ENCODE data around the gene DUSP9. TPM values are rescaled to one million over a fixed set of nuclear protein-coding genes. Genes with fewer than 3 reads are reported as not detected.

The DUSP9 gene
- total and polyA plus RNA-seq, 10 of the 15 experiments (the other 5 are each of a cell fraction or from before 2014, with no cell fraction given), result 0.10 TPM; not detected in 9

- no peak overlapping the region for H2AFZ ChIP-seq (ENCODE audit: control insufficient read depth, low read depth, low read length)
- no peak overlapping the region for H3K4me2 ChIP-seq (ENCODE audit: control insufficient read depth, insufficient read depth)
- peaks cover 0 to 2% of the 10 kb centered on the region in 2 experiments; a peak in 3 of 4 replicates for H3K27me3 ChIP-seq (replicated peaks in 1 of 2; ENCODE audit: control insufficient read depth in 2 of 2, insufficient read depth in 2 of 2, low read length in 1 of 2)
- H3K9ac ChIP-seq (ENCODE audit: control insufficient read depth, insufficient read depth, low read length), result no peak overlapping the region
- WGBS (ENCODE audit: insufficient coverage, insufficient replicate concordance, low lambda C conversion rate, missing lambda C conversion rate), result 10% methylated on average over 5 of the region's 5 CpGs
- ATAC-seq (no peak), FAIRE-seq (no peak), DNase-seq (ENCODE audit: low read depth, low spot score) (no peak)
- no peak overlapping the region for H3K27ac ChIP-seq (ENCODE audit: control insufficient read depth, insufficient read depth)
- H3K4me3 ChIP-seq, result no peak overlapping the region
- in situ Hi-C loops (cut with MboI), result no loop called here
- ChIA-PET SMC1A (ENCODE audit: uncharacterized antibody, unreplicated experiment) (no interaction called here), CTCF (interaction anchor here (0.6 kb wide), 1 partner anchor 10 kb away, joined by 3 read pairs; no protein-coding TSS in a partner anchor), RAD21 (ENCODE audit: unreplicated experiment) (no interaction called here), POLR2A (no interaction called here)
- no peaks in the 10 kb centered on the region for H3K4me1 ChIP-seq (ENCODE audit: control insufficient read depth, insufficient read depth, low read length)
- BruUV-seq (replicated peaks), result no TSS peak
- TF ChIP-seq ZBTB33 (IDR thresholded peaks at IDR 0.05) (no peak), SMC3 (IDR thresholded peaks at IDR 0.05; ENCODE audit: borderline replicate concordance, low read length) (no peak), ZNF207 (IDR thresholded peaks at IDR 0.05; ENCODE audit: borderline replicate concordance) (no peak), NKRF (conservative IDR thresholded peaks at IDR 0.05) (no peak), ZBTB11 (CRISPR knock-in tag; IDR thresholded peaks at IDR 0.05) (no peak), SMAD1 (IDR thresholded peaks at IDR 0.05; ENCODE audit: low read depth, partially characterized antibody) (no peak), DPF2 (IDR thresholded peaks at IDR 0.05) (no peak), MEF2B (IDR thresholded peaks at IDR 0.05; ENCODE audit: partially characterized antibody, poor library complexity, severe bottlenecking) (no peak), SIN3A (IDR thresholded peaks at IDR 0.05; ENCODE audit: low read depth, low read length) (no peak), RAD21 (IDR thresholded peaks at IDR 0.05; ENCODE audit: insufficient read depth, low read depth, low read length) (no peak), ZBED1 (IDR thresholded peaks at IDR 0.05; ENCODE audit: borderline replicate concordance) (no peak), CHD4 (IDR thresholded peaks at IDR 0.05) (no peak), YBX1 (IDR thresholded peaks at IDR 0.05) (no peak), FOS (IDR thresholded peaks at IDR 0.05; ENCODE audit: borderline replicate concordance, extremely low read depth, insufficient read length) (no peak), SPI1 (IDR thresholded peaks at IDR 0.05; ENCODE audit: borderline replicate concordance, insufficient read depth, low read depth, low read length) (no peak)
- intact Hi-C loops (cut with micrococcal nuclease; ENCODE audit: unreplicated experiment), result no loop called here
- no peaks in the 10 kb centered on the region; the same call in 2 of the 3 replicates for H3K9me3 ChIP-seq (replicated peaks; ENCODE audit: control insufficient read depth, insufficient read depth, low read length)
- no peaks in the 10 kb centered on the region for H3K36me3 ChIP-seq (ENCODE audit: control insufficient read depth in 2 of 2, insufficient read depth in 2 of 2, low read length in 1 of 2)
- H4K20me1 ChIP-seq (ENCODE audit: control insufficient read depth, insufficient read depth), result no peaks in the 10 kb centered on the region
- H3K79me2 ChIP-seq (ENCODE audit: control insufficient read depth, insufficient read depth, low read length), result no peaks in the 10 kb centered on the region
These were observed 26.4 kb upstream of the DUSP9 start for GRCh38 chrX:153620576-153620975.

Measured in GM12878 (cell line).